ENCODE measurements around the gene ERC1. TPM values are rescaled to one million over a fixed set of nuclear protein-coding genes. Genes with fewer than 3 reads are reported as not detected.

ERC1 gene
- total RNA-seq, 4 donors from 2014 or later = 50.0 to 88.1 (median 59.7) TPM

GRCh38 chr12:1104088-1104800 is 113.2 kb downstream of the ERC1 start:
- WGBS = 86% methylated on average over 8 of the region's 8 CpGs
- Histone ChIP-seq H3K36me3 (peaks cover 0 to 8% (median 0%) of the 10 kb centered on the region in 4 donors), H3K4me3 (no peak overlapping the region), H3K27ac (replicated peaks in 1 of 4) (no peak overlapping the region), H3K4me1 (peaks cover 0 to 4% (median 0%) of the 10 kb centered on the region in 4 donors), H3K27me3 (no peaks in the 10 kb centered on the region), H3K9me3 (no peaks in the 10 kb centered on the region)
- DNase-seq (ENCODE audit: extremely low spot score) = no peak
- TF ChIP-seq POLR2AphosphoS5 (IDR thresholded peaks at IDR 0.05) (no peak), EP300 (IDR thresholded peaks at IDR 0.05) (no peak), POLR2A (IDR thresholded peaks at IDR 0.05; ENCODE audit: low read depth) (no peak)
- TF ChIP-seq, protein P1, sequence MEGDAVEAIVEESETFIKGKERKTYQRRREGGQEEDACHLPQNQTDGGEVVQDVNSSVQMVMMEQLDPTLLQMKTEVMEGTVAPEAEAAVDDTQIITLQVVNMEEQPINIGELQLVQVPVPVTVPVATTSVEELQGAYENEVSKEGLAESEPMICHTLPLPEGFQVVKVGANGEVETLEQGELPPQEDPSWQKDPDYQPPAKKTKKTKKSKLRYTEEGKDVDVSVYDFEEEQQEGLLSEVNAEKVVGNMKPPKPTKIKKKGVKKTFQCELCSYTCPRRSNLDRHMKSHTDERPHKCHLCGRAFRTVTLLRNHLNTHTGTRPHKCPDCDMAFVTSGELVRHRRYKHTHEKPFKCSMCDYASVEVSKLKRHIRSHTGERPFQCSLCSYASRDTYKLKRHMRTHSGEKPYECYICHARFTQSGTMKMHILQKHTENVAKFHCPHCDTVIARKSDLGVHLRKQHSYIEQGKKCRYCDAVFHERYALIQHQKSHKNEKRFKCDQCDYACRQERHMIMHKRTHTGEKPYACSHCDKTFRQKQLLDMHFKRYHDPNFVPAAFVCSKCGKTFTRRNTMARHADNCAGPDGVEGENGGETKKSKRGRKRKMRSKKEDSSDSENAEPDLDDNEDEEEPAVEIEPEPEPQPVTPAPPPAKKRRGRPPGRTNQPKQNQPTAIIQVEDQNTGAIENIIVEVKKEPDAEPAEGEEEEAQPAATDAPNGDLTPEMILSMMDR (IDR thresholded peaks at IDR 0.05) = no peak
- intact Hi-C loops (cut with DNase I) = no loop called here

GRCh38 chr12:1107669-1108068 is 116.6 kb downstream of the ERC1 start:
- DNase-seq (ENCODE audit: extremely low spot score) = no peak
- Histone ChIP-seq H3K4me3 (no peak overlapping the region), H3K27ac (replicated peaks in 1 of 4) (no peak overlapping the region), H3K36me3 (peaks cover 0 to 31% (median 11%) of the 10 kb centered on the region in 4 donors), H3K4me1 (peaks cover 0 to 4% (median 0%) of the 10 kb centered on the region in 4 donors), H3K9me3 (no peaks in the 10 kb centered on the region), H3K27me3 (no peaks in the 10 kb centered on the region)
- intact Hi-C loops (cut with DNase I) = no loop called here
- TF ChIP-seq POLR2A (IDR thresholded peaks at IDR 0.05; ENCODE audit: low read depth) (no peak), EP300 (IDR thresholded peaks at IDR 0.05) (no peak), POLR2AphosphoS5 (IDR thresholded peaks at IDR 0.05) (no peak)
- TF ChIP-seq, protein P1 (IDR thresholded peaks at IDR 0.05) = no peak

DNA sequence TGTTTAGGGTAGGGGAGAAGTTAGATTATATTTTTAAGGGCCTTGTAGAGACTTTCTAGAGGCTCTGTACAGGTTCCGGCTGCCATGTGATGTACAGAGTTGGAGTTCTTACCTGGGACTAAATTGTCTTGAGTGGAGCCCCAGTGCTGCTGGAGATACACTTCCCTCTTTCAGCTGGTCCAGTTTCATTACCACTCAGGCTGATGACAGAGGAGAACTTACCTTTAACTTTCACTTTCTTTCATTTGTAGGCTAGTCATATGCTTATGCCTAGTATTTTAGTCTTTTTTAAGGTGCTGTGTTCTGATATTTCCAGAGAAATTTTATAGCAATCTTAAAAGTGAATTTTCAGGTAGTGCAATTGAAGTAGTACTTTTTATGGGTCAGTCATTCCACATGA is 117.3 kb downstream of the ERC1 start:
- 86% methylated on average over 1 of the region's 1 CpG for WGBS
- DNase-seq (ENCODE audit: extremely low spot score) = no peak
- Histone ChIP-seq H3K9me3 (no peaks in the 10 kb centered on the region), H3K4me1 (peaks cover 0 to 1% (median 0%) of the 10 kb centered on the region in 4 donors), H3K4me3 (no peak overlapping the region), H3K36me3 (peaks cover 0 to 31% (median 11%) of the 10 kb centered on the region in 4 donors), H3K27ac (replicated peaks in 1 of 4) (no peak overlapping the region), H3K27me3 (no peaks in the 10 kb centered on the region)
- TF ChIP-seq EP300 (IDR thresholded peaks at IDR 0.05) = no peak
- no peak for TF ChIP-seq POLR2A (IDR thresholded peaks at IDR 0.05; ENCODE audit: low read depth)
- TF ChIP-seq, protein P1 (IDR thresholded peaks at IDR 0.05) = no peak
- TF ChIP-seq POLR2AphosphoS5 (IDR thresholded peaks at IDR 0.05) = no peak
- intact Hi-C loops (cut with DNase I) = no loop called here

GRCh38 chr12:1115484-1116231 is 124.6 kb downstream of the ERC1 start:
- 61% methylated on average over 4 of the region's 4 CpGs for WGBS
- Histone ChIP-seq H3K9me3 (no peaks in the 10 kb centered on the region), H3K4me1 (peaks cover 0 to 6% (median 1%) of the 10 kb centered on the region in 4 donors), H3K27ac (replicated peaks in 1 of 4) (no peak overlapping the region), H3K4me3 (no peak overlapping the region), H3K27me3 (no peaks in the 10 kb centered on the region), H3K36me3 (peaks cover 0 to 21% (median 8%) of the 10 kb centered on the region in 4 donors)
- DNase-seq (ENCODE audit: extremely low spot score) = no peak
- intact Hi-C loops (cut with DNase I) = loop anchor here (5.0 kb wide), 1 partner anchor 487 kb away; no protein-coding TSS in a partner anchor
- no peak for TF ChIP-seq POLR2AphosphoS5 (IDR thresholded peaks at IDR 0.05)
- TF ChIP-seq POLR2A (IDR thresholded peaks at IDR 0.05; ENCODE audit: low read depth) = no peak
- TF ChIP-seq, protein P1 (IDR thresholded peaks at IDR 0.05) = no peak

Measured in esophagus muscularis mucosa (tissue), 4 donors.